GM12878 (cell line): ENCODE measurements around the gene FNIP1.

Source experiments
- FOXM1 ChIP-seq: IDR thresholded peaks from 2 replicates; pipeline ENCODE4 v1.6.1; 2012; ENCODE audit warnings: low read depth, mild to moderate bottlenecking, inconsistent platforms, low read length, moderate library complexity
- JUND ChIP-seq: IDR thresholded peaks from 2 replicates; pipeline ENCODE4 v1.6.1; 2012; ENCODE audit warnings: low read depth, mild to moderate bottlenecking, low read length, improper control_type of control experiment, moderate library complexity
- PBX3 ChIP-seq: IDR thresholded peaks from 2 replicates; pipeline ENCODE4 v1.6.1; 2011; ENCODE audit warnings: mild to moderate bottlenecking, low read depth, low read length, moderate library complexity; ENCODE audit not compliant: insufficient replicate concordance
- TAF1 ChIP-seq: IDR thresholded peaks from 2 replicates; pipeline ENCODE4 v1.6.1; 2011; ENCODE audit warnings: mild to moderate bottlenecking, low read depth, low read length, borderline replicate concordance
- TF ChIP-seq, protein P1 (sequence below), 3 experiments: IDR thresholded peaks in 2 of 3; conservative IDR thresholded peaks in 1 of 3; 2 replicates each; pipeline ENCODE4 v1.5.1; 2011; ENCODE audit warnings: low read depth in 3 of 3, low read length in 3 of 3, mild to moderate bottlenecking in 3 of 3, control low read depth in 2 of 3, moderate library complexity in 2 of 3, inconsistent platforms in 1 of 3, mixed read lengths in 1 of 3; ENCODE audit not compliant: control insufficient read depth in 2 of 3, insufficient read depth in 1 of 3; ENCODE audit errors: extremely low read depth in 1 of 3

- TF ChIP-seq, protein P1, sequence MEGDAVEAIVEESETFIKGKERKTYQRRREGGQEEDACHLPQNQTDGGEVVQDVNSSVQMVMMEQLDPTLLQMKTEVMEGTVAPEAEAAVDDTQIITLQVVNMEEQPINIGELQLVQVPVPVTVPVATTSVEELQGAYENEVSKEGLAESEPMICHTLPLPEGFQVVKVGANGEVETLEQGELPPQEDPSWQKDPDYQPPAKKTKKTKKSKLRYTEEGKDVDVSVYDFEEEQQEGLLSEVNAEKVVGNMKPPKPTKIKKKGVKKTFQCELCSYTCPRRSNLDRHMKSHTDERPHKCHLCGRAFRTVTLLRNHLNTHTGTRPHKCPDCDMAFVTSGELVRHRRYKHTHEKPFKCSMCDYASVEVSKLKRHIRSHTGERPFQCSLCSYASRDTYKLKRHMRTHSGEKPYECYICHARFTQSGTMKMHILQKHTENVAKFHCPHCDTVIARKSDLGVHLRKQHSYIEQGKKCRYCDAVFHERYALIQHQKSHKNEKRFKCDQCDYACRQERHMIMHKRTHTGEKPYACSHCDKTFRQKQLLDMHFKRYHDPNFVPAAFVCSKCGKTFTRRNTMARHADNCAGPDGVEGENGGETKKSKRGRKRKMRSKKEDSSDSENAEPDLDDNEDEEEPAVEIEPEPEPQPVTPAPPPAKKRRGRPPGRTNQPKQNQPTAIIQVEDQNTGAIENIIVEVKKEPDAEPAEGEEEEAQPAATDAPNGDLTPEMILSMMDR (IDR thresholded peaks at IDR 0.05 in 2 of 3, conservative IDR thresholded peaks at IDR 0.05 in 1 of 3; ENCODE audit: control insufficient read depth in 2 of 3, extremely low read depth in 1 of 3, insufficient read depth in 1 of 3, low read depth in 3 of 3, low read length in 3 of 3), result no peak
- TF ChIP-seq FOXM1 (no peak), JUND (no peak), TAF1 (no peak), PBX3 (no peak)
Measured at GRCh38 chr5:131659290-131659689, 137.5 kb downstream of the FNIP1 start.
